TTC549 (cell line): ENCODE measurements around the gene RNASE13.
"Not testable (repeated sequence)": the region's sequence is repeated elsewhere in the genome, so short reads cannot be mapped to it uniquely, and the experiment has no call there.

Source experiments
- FAIRE-seq: peaks from 2 replicates; lab custom pipeline; 2012; peaks lifted over from hg19 to GRCh38; lab: Jason Lieb, UNC

Gene RNASE13

DNA sequence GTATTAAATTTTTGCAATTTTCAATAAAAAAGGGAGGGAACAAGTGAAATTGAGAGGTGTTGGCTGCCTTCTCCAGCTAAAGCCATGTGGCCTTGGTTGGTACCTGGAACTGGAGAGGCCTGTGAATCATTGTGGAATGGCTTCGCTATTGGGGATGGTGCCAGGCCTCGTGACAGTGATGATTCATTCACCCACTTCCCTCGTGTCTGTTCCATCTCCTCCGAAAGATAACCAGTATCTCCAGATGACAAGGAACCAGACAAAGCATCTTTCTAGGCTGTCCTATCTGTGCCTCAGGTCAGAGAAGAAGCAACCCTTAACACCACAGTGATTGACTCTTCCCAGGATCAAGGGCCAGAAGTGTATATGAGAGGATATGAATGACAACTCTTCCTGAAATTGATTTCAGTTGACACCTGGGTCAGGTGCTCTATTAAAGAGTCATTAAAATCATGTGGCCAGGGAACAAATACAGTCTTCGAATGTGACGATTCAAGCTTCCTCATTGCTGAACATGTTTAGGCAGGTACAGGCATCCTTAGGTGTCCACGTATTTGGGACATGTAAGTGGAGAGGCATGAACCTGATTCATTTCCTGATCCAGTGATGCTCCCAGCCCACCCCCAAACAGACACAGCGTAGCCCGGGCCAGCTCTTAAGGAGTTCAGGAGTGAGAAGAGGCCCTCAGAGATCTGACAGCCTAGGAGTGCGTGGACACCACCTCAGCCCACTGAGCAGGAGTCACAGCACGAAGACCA, 7.2 kb upstream of the RNASE13 start, which contains the start of gene RNASE7:
Gene RNASE7, plus strand, starts transcription at position 687 of the 758 bp plus-strand sequence. CDS start 631 bp downstream, outside the sequence.
- no peak for FAIRE-seq

DNA sequence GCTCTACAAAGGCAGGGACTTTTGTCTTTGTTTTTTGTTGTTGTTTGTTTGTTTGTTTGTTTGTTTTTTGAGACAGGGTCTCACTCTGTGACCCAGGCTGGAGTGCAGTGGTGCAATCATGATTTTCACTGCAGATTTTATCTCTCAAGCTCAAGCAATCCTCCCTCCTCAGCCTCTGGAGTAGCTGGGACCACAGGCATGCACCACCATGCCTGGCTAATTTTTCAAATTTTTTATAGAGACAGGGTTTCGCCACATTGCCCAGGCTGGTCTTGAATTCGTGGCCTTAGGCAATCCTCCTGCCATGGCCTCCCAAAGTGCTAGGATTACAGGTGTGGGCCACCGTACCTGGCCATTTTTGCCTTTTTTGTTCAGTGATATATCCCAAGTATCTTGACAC, 6.3 kb upstream of the RNASE13 start:
- FAIRE-seq: not testable (repeated sequence)

DNA sequence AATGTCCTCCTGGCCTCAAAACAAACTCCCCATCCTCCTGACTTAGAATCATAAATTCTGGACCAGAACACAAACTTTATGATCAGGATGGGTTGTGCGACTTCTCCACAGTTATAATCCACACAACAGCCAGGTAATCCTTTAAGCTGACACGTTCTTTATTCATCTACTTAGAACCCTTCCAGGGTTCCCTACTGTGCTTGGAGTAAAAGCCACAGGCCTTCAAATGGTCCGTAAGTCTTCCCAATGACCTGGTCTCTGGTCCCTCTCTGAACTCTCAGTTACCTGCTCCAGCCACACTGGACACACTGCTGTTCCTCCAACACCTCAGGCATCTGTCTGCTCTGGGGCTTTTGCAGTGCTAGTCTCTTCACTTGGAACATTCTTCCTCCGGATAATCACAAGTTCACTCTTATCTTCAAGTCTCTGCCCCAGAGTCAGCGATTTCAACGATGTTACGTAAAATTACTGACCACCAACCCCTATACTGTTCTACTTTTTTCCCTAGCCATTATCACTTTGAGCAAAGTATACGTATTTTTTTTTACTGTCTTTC, 5.8 kb upstream of the RNASE13 start:
- FAIRE-seq: no peak

GRCh38 chr14:21039585-21040369, 5.2 kb upstream of the RNASE13 start:
- no peak for FAIRE-seq

- FAIRE-seq: no peak
Observed at GRCh38 chr14:21038441-21039422, 4.1 kb upstream of the RNASE13 start.

- FAIRE-seq: no peak
Observed at GRCh38 chr14:21037156-21037555, 2.5 kb upstream of the RNASE13 start.

- FAIRE-seq: no peak
Observed at GRCh38 chr14:21036751-21037150, 2.1 kb upstream of the RNASE13 start.

- no peak for FAIRE-seq
Observed at GRCh38 chr14:21033133-21033698, 1.4 kb downstream of the RNASE13 start.

- no peak for FAIRE-seq
Observed at GRCh38 chr14:21032326-21033132, 2.1 kb downstream of the RNASE13 start.

DNA sequence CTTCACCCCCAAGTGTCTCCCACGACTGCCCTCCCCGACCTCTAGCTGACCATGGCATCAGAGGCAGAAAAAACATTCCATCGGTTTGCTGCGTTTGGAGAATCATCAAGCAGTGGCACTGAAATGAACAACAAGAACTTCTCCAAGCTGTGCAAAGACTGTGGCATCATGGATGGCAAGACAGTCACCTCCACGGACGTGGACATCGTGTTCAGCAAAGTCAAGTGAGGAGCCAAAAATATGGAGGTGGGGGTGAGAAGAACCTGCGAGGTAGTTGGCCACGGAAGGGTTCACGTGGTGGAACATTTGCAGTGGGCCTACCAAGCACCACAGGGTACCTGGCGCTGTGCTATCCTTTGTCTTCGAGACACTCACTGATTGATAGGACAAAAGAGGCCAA, 4.1 kb downstream of the RNASE13 start:
- no peak for FAIRE-seq

- FAIRE-seq: no peak
Observed at GRCh38 chr14:21029917-21030316, 4.7 kb downstream of the RNASE13 start, which contains the start of gene TPPP2. TSS of gene TPPP2 (plus strand) at chr14:21030217. CDS start at chr14:21030582, 365 bp downstream.

DNA sequence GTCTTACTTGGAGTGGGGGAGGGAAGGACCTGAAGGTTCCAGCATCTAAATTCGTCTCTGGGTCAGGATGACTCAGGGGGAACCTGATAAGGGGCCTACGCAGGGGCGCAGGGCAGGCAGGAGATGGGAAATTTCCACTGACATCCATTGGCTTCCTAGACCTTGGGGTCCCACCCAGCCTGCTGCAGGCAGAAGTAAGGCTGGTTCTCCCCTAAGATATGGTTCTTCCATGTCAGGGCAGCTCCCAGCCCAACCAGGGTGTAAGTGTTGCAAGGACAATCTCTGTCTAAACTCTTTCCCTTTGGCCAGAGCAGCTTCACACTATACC, 7.7 kb downstream of the RNASE13 start:
- no peak for FAIRE-seq

- no peak for FAIRE-seq
Observed at GRCh38 chr14:21026274-21026987, 8.2 kb downstream of the RNASE13 start.

- FAIRE-seq: no peak
Observed at GRCh38 chr14:21025371-21026273, 9.0 kb downstream of the RNASE13 start.

DNA sequence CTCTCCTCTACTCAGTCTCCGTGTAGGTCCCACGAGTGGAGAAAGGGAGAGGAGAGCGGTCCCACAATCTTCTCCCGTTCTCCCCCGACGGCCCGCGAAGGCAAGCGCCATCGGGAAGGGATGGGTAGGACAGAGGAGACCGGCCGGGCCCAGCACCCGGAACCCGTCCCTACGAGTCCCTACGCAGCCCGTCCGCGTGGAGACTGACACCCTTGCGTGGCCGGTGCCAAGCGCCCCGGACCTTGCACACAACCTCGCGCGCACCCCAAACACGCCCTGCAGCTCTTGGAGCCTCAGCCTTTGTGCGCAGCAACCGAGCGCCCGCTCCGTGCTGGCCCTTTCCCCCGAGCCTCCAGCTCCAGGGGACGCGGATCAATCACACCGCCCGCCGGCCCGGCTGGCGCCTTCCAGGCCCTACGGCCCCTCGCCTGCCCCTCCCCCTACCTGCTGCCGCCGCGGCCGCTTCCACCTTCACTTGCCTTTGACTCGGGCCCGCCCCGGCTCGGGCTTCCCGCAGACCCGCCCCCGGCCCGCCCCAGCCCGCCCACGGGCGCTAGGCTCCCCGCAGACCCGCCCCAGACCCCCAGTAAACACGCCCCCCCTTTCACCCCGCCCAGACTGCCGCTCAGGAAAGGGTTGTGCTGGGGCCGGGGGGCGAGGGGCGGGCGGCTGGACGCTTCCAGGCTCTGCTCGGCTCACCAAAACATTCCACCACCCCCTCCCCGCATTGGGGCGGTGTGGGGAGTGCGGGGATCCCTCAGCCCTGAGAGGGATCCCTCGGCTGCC, 9.8 kb downstream of the RNASE13 start, which contains the start of gene NDRG2:
Gene NDRG2, minus strand, starts transcription at position 477 of the 786 bp plus-strand sequence. CDS start 1,746 bp downstream, outside the sequence.
- FAIRE-seq: no peak

DNA sequence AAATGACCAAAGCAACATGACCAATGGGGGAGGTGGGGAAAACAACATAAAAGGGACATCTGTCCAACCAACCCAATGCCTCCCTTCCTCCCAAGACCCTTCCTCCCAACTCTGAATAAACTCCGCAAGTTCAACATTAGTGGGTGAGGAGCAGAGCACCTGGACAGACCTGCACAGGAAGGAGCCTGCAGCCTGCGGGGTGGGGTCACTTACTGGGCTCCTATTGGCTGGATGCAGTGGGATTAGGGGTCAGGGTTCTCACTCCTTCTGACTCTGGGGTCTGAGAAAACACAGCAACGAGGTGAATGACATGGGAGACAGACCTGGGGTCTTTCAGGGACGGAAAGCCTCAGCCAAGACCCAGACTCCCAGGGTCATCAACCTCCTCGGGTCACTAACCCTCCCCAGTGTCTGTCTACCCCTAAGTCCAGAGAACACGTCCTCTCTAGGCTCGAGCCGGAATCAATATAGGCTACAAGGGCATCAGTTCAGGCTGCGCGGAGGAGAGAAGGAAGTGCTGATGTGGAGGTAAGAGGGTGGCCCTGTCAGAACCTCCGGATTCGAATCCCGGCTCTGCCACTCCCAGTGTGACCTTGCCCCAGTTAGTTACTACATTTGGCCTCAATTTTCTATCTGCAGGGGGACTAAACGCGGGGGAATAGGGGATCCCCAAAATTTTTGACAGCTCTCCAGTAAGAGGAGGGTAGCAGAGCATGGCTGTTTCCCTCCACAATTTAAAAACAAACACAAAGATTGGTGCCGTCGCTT, 10.6 kb downstream of the RNASE13 start:
- no peak for FAIRE-seq

DNA sequence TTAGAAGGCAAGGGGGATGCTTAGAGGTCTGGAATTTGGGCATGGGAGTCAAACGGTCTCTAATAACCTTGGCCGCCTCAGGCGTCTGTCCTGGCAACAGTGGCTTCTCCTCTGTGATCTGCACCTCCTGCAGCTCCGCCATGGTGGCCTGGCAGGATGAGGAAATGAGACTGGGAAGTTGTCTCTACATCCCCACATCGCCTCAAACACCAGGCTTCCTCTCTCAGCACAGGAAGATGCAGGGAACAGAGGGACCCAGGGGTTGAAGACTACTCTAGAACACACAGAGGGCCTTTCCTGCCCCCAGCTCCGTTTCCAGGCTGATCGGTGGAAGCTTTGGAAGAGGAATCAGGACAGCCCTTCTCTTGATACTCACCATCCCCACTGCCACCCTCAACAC, 11.4 kb downstream of the RNASE13 start:
- FAIRE-seq: no peak
